Measurements from ENCODE around the gene LPP. TPM values are rescaled to one million over a fixed set of nuclear protein-coding genes. Genes with fewer than 3 reads are reported as not detected.

LPP gene
- total and polyA plus RNA-seq, 2 of the 13 experiments (the other 11 are each of a cell fraction or from before 2014, with no cell fraction given): 19.2 to 29.9 TPM

- Histone ChIP-seq H4K20me1 (ENCODE audit: insufficient read depth, low read length) (no peaks in the 10 kb centered on the region), H2AFZ (ENCODE audit: low read length) (no peak overlapping the region), H3K27me3 (ENCODE audit: control insufficient read depth in 1 of 2, insufficient read depth in 2 of 2, low read length in 2 of 2) (no peaks in the 10 kb centered on the region), H3K79me2 (ENCODE audit: insufficient read depth, low read length) (peaks cover 9% of the 10 kb centered on the region), H3K36me3 (replicated peaks in 1 of 2; ENCODE audit: control insufficient read depth in 1 of 2, insufficient read depth in 2 of 2, low read length in 2 of 2) (peaks cover 0 to 2% of the 10 kb centered on the region in 2 experiments; a peak in 3 of 5 replicates), H3K9me3 (ENCODE audit: low read length) (no peaks in the 10 kb centered on the region), H3K9ac (ENCODE audit: insufficient read depth, low read depth, low read length) (no peak overlapping the region), H3K4me3 (replicated peaks in 1 of 3; ENCODE audit: insufficient read depth in 1 of 3, low read depth in 2 of 3, low read length in 3 of 3) (no peak overlapping the region), H3K4me1 (ENCODE audit: insufficient read depth, low read length) (peaks cover 40% of the 10 kb centered on the region), H3K4me2 (ENCODE audit: low read depth, low read length) (peak overlapping the region; percentile 13; the same call in 1 of the 2 replicates), H3K27ac (ENCODE audit: extremely low read length, insufficient read depth, low read length) (no peak overlapping the region)
- CTCF ChIA-PET (ENCODE audit: low intra/inter-chr PET ratio, low total read pairs): no interaction called here
- intact Hi-C loops (cut with micrococcal nuclease; ENCODE audit: unreplicated experiment) (no loop called here), in situ Hi-C loops (cut with HindIII; ENCODE audit: extremely low pct_ligation_motif_present, low pct_unique_long_range_greater_than_20kb) (loop anchor here (25.0 kb wide), 1 partner anchor 663 kb away; the partner anchor contains the start of gene BCL6)
- FAIRE-seq (no peak), DNase-seq (ENCODE audit: low spot score) (no peak), ATAC-seq (peak; percentile 24; the same call in 1 of the 3 replicates)
- WGBS (ENCODE audit: low lambda C conversion rate): 53% methylated on average over 2 of the region's 2 CpGs
- TF ChIP-seq ZNF382 (CRISPR knock-in tag; IDR thresholded peaks at IDR 0.05; ENCODE audit: borderline replicate concordance) (no peak), ZNF660 (CRISPR knock-in tag; IDR thresholded peaks at IDR 0.05; ENCODE audit: borderline replicate concordance, low read depth) (no peak), NFATC3 (CRISPR knock-in tag; IDR thresholded peaks at IDR 0.05) (no peak), SMC3 (IDR thresholded peaks at IDR 0.05; ENCODE audit: low read length) (no peak), RFX1 (IDR thresholded peaks at IDR 0.05) (no peak), BCL3 (CRISPR knock-in tag; IDR thresholded peaks at IDR 0.05) (no peak), ZMAT5 (CRISPR knock-in tag; IDR thresholded peaks at IDR 0.05; ENCODE audit: borderline replicate concordance, low read depth) (no peak), ZNF331 (CRISPR knock-in tag; IDR thresholded peaks at IDR 0.05) (no peak), MBNL3 (CRISPR knock-in tag; conservative IDR thresholded peaks at IDR 0.05) (no peak), GATAD1 (CRISPR knock-in tag; IDR thresholded peaks at IDR 0.05) (no peak), ATF4 (CRISPR knock-in tag; IDR thresholded peaks at IDR 0.05) (no peak), ZNF614 (CRISPR knock-in tag; IDR thresholded peaks at IDR 0.05; ENCODE audit: borderline replicate concordance) (no peak), SMAD9 (CRISPR knock-in tag; IDR thresholded peaks at IDR 0.05) (no peak), ZNF367 (CRISPR knock-in tag; IDR thresholded peaks at IDR 0.05; ENCODE audit: borderline replicate concordance) (no peak), HDAC1 (CRISPR knock-in tag; IDR thresholded peaks at IDR 0.05) (no peak), TEAD2 (CRISPR knock-in tag; IDR thresholded peaks at IDR 0.05) (no peak), HOXA9 (CRISPR knock-in tag; IDR thresholded peaks at IDR 0.05; ENCODE audit: borderline replicate concordance) (no peak), IRF2 (CRISPR knock-in tag; IDR thresholded peaks at IDR 0.05) (no peak), SIN3A (IDR thresholded peaks at IDR 0.05; ENCODE audit: borderline replicate concordance, low read depth, low read length) (no peak)
- POLR2A ChIA-PET: interaction anchor here (1.2 kb wide), 1 partner anchor 655 kb away, joined by 3 read pairs; the partner anchor contains the start of gene BCL6
- BruUV-seq (replicated peaks): no TSS peak
Observed at GRCh38 chr3:188400494-188401243, 246.7 kb downstream of the LPP start.
